ENCODE data around the gene DIAPH2. TPM values are rescaled to one million over a fixed set of nuclear protein-coding genes. Genes with fewer than 3 reads are reported as not detected.

The DIAPH2 gene
- total and polyA plus RNA-seq, 2 donors from 2014 or later: 2.1 to 15.0 TPM

GRCh38 chrX:97602465-97603258 lies 918.0 kb downstream of the DIAPH2 start:
- no peak overlapping the region for H3K27ac ChIP-seq (ENCODE audit: low read depth in 2 of 2, low read length in 2 of 2)
- H3K36me3 ChIP-seq (ENCODE audit: control insufficient read depth in 2 of 3, insufficient read depth in 3 of 3, low read length in 3 of 3): no peaks in the 10 kb centered on the region
- no peaks in the 10 kb centered on the region for H3K9me3 ChIP-seq (ENCODE audit: control insufficient read depth in 2 of 3, insufficient read depth in 1 of 3, low read length in 3 of 3)
- no peak for DNase-seq
- intact Hi-C loops (cut with DNase I): no loop called here
- no peak for TF ChIP-seq CTCF (IDR thresholded peaks at IDR 0.05; ENCODE audit: borderline replicate concordance, extremely low read depth, insufficient read depth)
- no peaks in the 10 kb centered on the region for H3K27me3 ChIP-seq (ENCODE audit: control insufficient read depth, insufficient read depth, low read length)
- no peak overlapping the region for H3K9ac ChIP-seq (ENCODE audit: low read length in 3 of 3)
- no peak overlapping the region for H3K4me3 ChIP-seq (ENCODE audit: low read length in 3 of 3)
- H3K4me1 ChIP-seq (ENCODE audit: control insufficient read depth in 2 of 3, insufficient read depth in 2 of 3, low read depth in 1 of 3, low read length in 3 of 3): no peaks in the 10 kb centered on the region
- FAIRE-seq: no peak

DNA sequence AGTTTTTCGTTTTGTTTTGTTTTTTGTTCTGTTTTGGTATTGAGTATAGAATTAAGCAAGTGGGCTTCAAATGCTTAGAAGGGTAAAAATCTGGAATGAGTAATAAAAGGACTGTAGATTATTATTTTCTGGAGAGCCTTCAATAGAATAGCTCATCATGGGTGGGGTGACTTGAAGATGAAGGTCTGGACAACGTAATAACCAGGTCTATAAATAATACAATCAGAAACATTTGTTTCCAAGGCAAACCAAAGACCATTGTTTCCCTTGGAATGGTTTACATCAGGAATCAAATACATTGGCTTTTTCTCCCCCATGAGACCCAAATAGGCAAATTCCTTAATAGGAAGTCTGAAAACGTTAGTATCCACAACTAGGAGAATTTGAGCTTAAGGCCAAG lies 920.6 kb downstream of the DIAPH2 start:
- H3K4me1 ChIP-seq (ENCODE audit: control insufficient read depth in 2 of 3, insufficient read depth in 2 of 3, low read depth in 1 of 3, low read length in 3 of 3): no peaks in the 10 kb centered on the region
- DNase-seq (no peak), FAIRE-seq (no peak)
- intact Hi-C loops (cut with DNase I): no loop called here
- TF ChIP-seq CTCF (IDR thresholded peaks at IDR 0.05; ENCODE audit: borderline replicate concordance, extremely low read depth, insufficient read depth): no peak
- H3K27ac ChIP-seq (ENCODE audit: low read depth in 2 of 2, low read length in 2 of 2): no peak overlapping the region
- no peak overlapping the region for H3K4me3 ChIP-seq (ENCODE audit: low read length in 3 of 3)
- no peak overlapping the region for H3K9ac ChIP-seq (ENCODE audit: low read length in 3 of 3)
- H3K36me3 ChIP-seq (ENCODE audit: control insufficient read depth in 2 of 3, insufficient read depth in 3 of 3, low read length in 3 of 3): no peaks in the 10 kb centered on the region
- H3K9me3 ChIP-seq (ENCODE audit: control insufficient read depth in 2 of 3, insufficient read depth in 1 of 3, low read length in 3 of 3): no peaks in the 10 kb centered on the region
- no peaks in the 10 kb centered on the region for H3K27me3 ChIP-seq (ENCODE audit: control insufficient read depth, insufficient read depth, low read length)

DNA sequence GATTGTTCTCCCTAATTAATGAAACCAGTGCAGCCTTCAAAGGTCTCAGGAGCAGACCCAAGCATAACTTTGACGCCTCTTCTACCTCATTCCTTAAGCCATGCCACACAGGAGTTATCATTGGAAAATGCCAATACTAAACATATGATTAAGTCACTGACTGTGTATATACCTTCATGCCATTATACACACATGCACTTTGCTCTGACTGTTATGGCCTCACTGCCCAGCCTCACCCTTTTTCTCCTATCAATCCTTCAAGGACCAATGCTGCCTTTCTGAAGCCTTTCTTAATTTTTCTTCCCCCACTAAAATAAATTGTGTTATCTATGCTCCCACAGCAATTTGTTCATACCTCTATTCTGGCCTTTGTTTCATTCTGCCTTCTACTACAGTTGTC lies 924.7 kb downstream of the DIAPH2 start:
- Histone ChIP-seq H3K36me3 (ENCODE audit: control insufficient read depth in 2 of 3, insufficient read depth in 3 of 3, low read length in 3 of 3) (no peaks in the 10 kb centered on the region), H3K4me3 (ENCODE audit: low read length in 3 of 3) (no peak overlapping the region), H3K9ac (ENCODE audit: low read length in 3 of 3) (no peak overlapping the region), H3K9me3 (ENCODE audit: control insufficient read depth in 2 of 3, insufficient read depth in 1 of 3, low read length in 3 of 3) (no peaks in the 10 kb centered on the region), H3K27me3 (ENCODE audit: control insufficient read depth, insufficient read depth, low read length) (no peaks in the 10 kb centered on the region), H3K4me1 (ENCODE audit: control insufficient read depth in 2 of 3, insufficient read depth in 2 of 3, low read depth in 1 of 3, low read length in 3 of 3) (no peaks in the 10 kb centered on the region), H3K27ac (ENCODE audit: low read depth in 2 of 2, low read length in 2 of 2) (no peak overlapping the region)
- FAIRE-seq (no peak), DNase-seq (no peak)
- intact Hi-C loops (cut with DNase I): no loop called here
- no peak for TF ChIP-seq CTCF (IDR thresholded peaks at IDR 0.05; ENCODE audit: borderline replicate concordance, extremely low read depth, insufficient read depth)
